Pancreas (tissue), 10 donors: Measurements from ENCODE around the gene GDPD5. TPM values are rescaled to one million over a fixed set of nuclear protein-coding genes. Genes with fewer than 3 reads are reported as not detected.
A peak's percentile ranks its signal among the peaks of the same experiment; 100 is the strongest.

Source experiments
- ATAC-seq, 4 donors: fragments of 200-7000 bp; cut with Tn5 transposase; one replicate each; pipeline versions ENCODE4 v1.8.0 to v1.9.1; 2020; ENCODE audit warnings: mild to moderate bottlenecking in 4 of 4, moderate library complexity in 4 of 4
- DNase-seq, 6 donors: peaks; one replicate each; pipeline ENCODE4 v3.0.0-alpha.2; 2020
- FAIRE-seq: peaks from 2 replicates; lab custom pipeline; 2012; peaks lifted over from hg19 to GRCh38; lab: Jason Lieb, UNC
- H3K27ac ChIP-seq, 4 donors: fragments of 200-600 bp; sonication (generic); 1 replicate in 3 of 4; 2 replicates in 1 of 4; pipeline versions ENCODE4 v1.5.0 to v1.8.0; 2020
- H3K27me3 ChIP-seq, 4 donors: fragments of 200-600 bp; one replicate each; pipeline ENCODE4 v1.8.0; 2021
- H3K36me3 ChIP-seq, 3 donors: fragments of 200-600 bp; sonication (generic) in 1 of 3; one replicate each; pipeline versions ENCODE4 v1.5.0 to v1.8.0; 2020 to 2021
- H3K4me1 ChIP-seq, 3 donors: fragments of 200-600 bp; one replicate each; pipeline ENCODE4 v1.8.0; 2021
- H3K4me3 ChIP-seq, 4 donors: fragments of 200-600 bp; sonication (generic) in 2 of 4; one replicate each; pipeline versions ENCODE4 v1.5.0 to v1.8.0; 2020 to 2021
- H3K9me3 ChIP-seq, 4 donors: fragments of 200-600 bp; one replicate each; pipeline ENCODE4 v1.8.0; 2021
- CTCF ChIP-seq, 4 donors: fragments of 200-600 bp; sonication (generic) in 3 of 4; IDR thresholded peaks; one replicate each; pipeline versions ENCODE4 v1.5.0 to v1.8.0; 2021; ENCODE audit warnings: antibody characterized with exemption in 4 of 4
- WGBS, 2 donors: extraction: QIAGEN DNeasy Blood & Tissue Kit; methylation state at CpG; one replicate each; pipeline ENCODE4 v1.1.7; 2013; 5-methylcytosine and 5-hydroxymethylcytosine counted together
- intact Hi-C, 3 donors: fragments of 100-400 bp; cut with DNase I; formaldehyde crosslinking; loops; one replicate each; pipeline versions ENCODE4 v1.11.1 to v1.14.2; 2022
- polyA plus RNA-seq, 2 donors: library from polyadenylated mRNA; stranded (reverse); fragments of 200-250 nt; gene quantifications; one replicate each; pipeline ENCODE4 v1.2.3, GENCODE V29; 2013
- total RNA-seq, 6 donors: library from RNA; stranded (reverse); fragmentation: NEBNext Ultra II Directional in 4 of 6; extraction: Animal tissue kit (Norgen Biotek cat#: 25700) in 4 of 6; gene quantifications; one replicate each; pipeline versions ENCODE4 v1.2.1 to v1.2.4, GENCODE V29; 2021 to 2023
- donor health status: healthy with polysubstance abuse.
- donor health status: DM: no; HTN: no; CAD: no; lungs with moderate emphysema.
- donor health status: DM: no; HTN: no; CAD: no.
- donor health status: control.
- donor health status: control.
- donor health status: Bipolar disorder and iron deficiency.
- donor health status: DM: yes; HTN: yes; CAD: no.
- donor health status: DM: no; HTN: no; CAD: no.
- donor health status: DM: no; HTN: no; CAD: no.
- donor health status: DM: yes; HTN: yes; CAD: no.

The GDPD5 gene
- total and polyA plus RNA-seq, 8 donors = 24.3 to 92.9 (median 32.7) TPM

GRCh38 chr11:75490221-75491181, 35.2 kb downstream of the GDPD5 start:
- no peaks in the 10 kb centered on the region for H3K9me3 ChIP-seq
- FAIRE-seq (no peak), DNase-seq (no peak), ATAC-seq (no peak)
- intact Hi-C loops = no loop called here
- no peak overlapping the region for H3K4me3 ChIP-seq
- H3K27me3 ChIP-seq = no peaks in the 10 kb centered on the region
- TF ChIP-seq CTCF (IDR thresholded peaks at IDR 0.05) = no peak
- H3K27ac ChIP-seq = no peak overlapping the region
- 81 to 86% methylated on average over 13 of the region's 13 CpGs for WGBS, 2 donors
- H3K4me1 ChIP-seq = no peaks in the 10 kb centered on the region
- H3K36me3 ChIP-seq = no peaks in the 10 kb centered on the region

GRCh38 chr11:75487365-75487764, 38.4 kb downstream of the GDPD5 start:
- FAIRE-seq (no peak), ATAC-seq (peak in 3 of 4 donors; percentile 18 to 52 (median 33)), DNase-seq (peak in 1 of 6 donors; percentile 31)
- H3K9me3 ChIP-seq = no peaks in the 10 kb centered on the region
- WGBS, 2 donors = 38% methylated on average over 4 of the region's 4 CpGs
- no peaks in the 10 kb centered on the region for H3K27me3 ChIP-seq
- TF ChIP-seq CTCF (IDR thresholded peaks at IDR 0.05) = no peak
- no peak overlapping the region for H3K4me3 ChIP-seq
- peaks cover 8 to 11% (median 10%) of the 10 kb centered on the region in 3 donors for H3K4me1 ChIP-seq
- intact Hi-C loops = no loop called here
- H3K36me3 ChIP-seq = no peaks in the 10 kb centered on the region
- no peak overlapping the region for H3K27ac ChIP-seq

GRCh38 chr11:75485742-75486141, 40.0 kb downstream of the GDPD5 start:
- Histone ChIP-seq H3K9me3 (no peaks in the 10 kb centered on the region), H3K27ac (no peak overlapping the region), H3K4me3 (no peak overlapping the region), H3K27me3 (no peaks in the 10 kb centered on the region), H3K4me1 (peaks cover 13 to 16% (median 15%) of the 10 kb centered on the region in 3 donors), H3K36me3 (no peaks in the 10 kb centered on the region)
- ATAC-seq (no peak), FAIRE-seq (no peak), DNase-seq (no peak)
- WGBS, 2 donors = 93 to 97% methylated on average over 4 of the region's 4 CpGs
- intact Hi-C loops = no loop called here
- no peak for TF ChIP-seq CTCF (IDR thresholded peaks at IDR 0.05)

GRCh38 chr11:75482931-75483469, 42.7 kb downstream of the GDPD5 start:
- TF ChIP-seq CTCF (IDR thresholded peaks at IDR 0.05) = no peak
- WGBS, 2 donors = 22 to 24% methylated on average over 14 of the region's 14 CpGs
- intact Hi-C loops = no loop called here
- no peak overlapping the region for H3K4me3 ChIP-seq
- peak in 5 of 6 donors; percentile 63 to 80 (median 67) for DNase-seq
- no peaks in the 10 kb centered on the region for H3K9me3 ChIP-seq
- FAIRE-seq = no peak
- H3K36me3 ChIP-seq = no peaks in the 10 kb centered on the region
- peak; percentile 72 to 87 (median 80) for ATAC-seq
- H3K27me3 ChIP-seq = no peaks in the 10 kb centered on the region
- H3K4me1 ChIP-seq = peaks cover 13 to 16% (median 15%) of the 10 kb centered on the region in 3 donors
- H3K27ac ChIP-seq = no peak overlapping the region
